K562 (cell line): ENCODE data around the gene GRIP1. TPM values are rescaled to one million over a fixed set of nuclear protein-coding genes. Genes with fewer than 3 reads are reported as not detected.

Source experiments
- BHLHE40 ChIP-seq: IDR thresholded peaks from 2 replicates; pipeline ENCODE4 v1.6.1; 2011; ENCODE audit warnings: low read length, improper control_type of control experiment
- CBFA2T2 ChIP-seq: fragments of 450-650 bp; conservative IDR thresholded peaks from 2 replicates; pipeline ENCODE4 v1.6.1; 2017; ENCODE audit warnings: mild to moderate bottlenecking
- GTF2E2 ChIP-seq: fragments of 200-800 bp; sonication (Bioruptor generic); IDR thresholded peaks from 2 replicates; pipeline ENCODE4 v1.6.1; 2016; ENCODE audit warnings: missing genetic modification characterization, missing compliant biosample characterization
- HLTF ChIP-seq: fragments of 450-650 bp; IDR thresholded peaks from 2 replicates; pipeline ENCODE4 v1.6.1; 2016
- KAT8 ChIP-seq: fragments of 450-650 bp; IDR thresholded peaks from 2 replicates; pipeline ENCODE4 v1.6.1; 2016; ENCODE audit warnings: low read depth, mild to moderate bottlenecking
- ZNF239 ChIP-seq: fragments of 250-450 bp; sonication (Bioruptor Pico); IDR thresholded peaks from 2 replicates; pipeline ENCODE4 v1.4.0; 2020; ENCODE audit warnings: mild to moderate bottlenecking
- polyA plus RNA-seq, 8 experiments: library from polyadenylated mRNA; depleted of rRNA in 4 of 8; stranded (reverse) in 5 of 8; unstranded in 3 of 8; fragments of >200 nt; fragmentation: Nextera tagmentation in 2 of 8; fragmentation: Illumina TruSeq in 1 of 8; extraction: Ambion mirVana in 2 of 8; extraction: Trizol in 1 of 8; gene quantifications; 2 replicates each; pipeline versions ENCODE4 v1.2.1 to v1.2.3, GENCODE V29; 2011 to 2014; ENCODE audit warnings: inconsistent platforms in 1 of 8, missing spikeins in 1 of 8
- total RNA-seq, 7 experiments: library from RNA; depleted of rRNA in 6 of 7; stranded (reverse); fragments of >200 nt in 6 of 7; fragmentation: Illumina TruSeq in 2 of 7; extraction: Trizol in 2 of 7; gene quantifications; 2 replicates each; pipeline versions ENCODE4 v1.2.1 to v1.2.3, GENCODE V29; 2011 to 2021; ENCODE audit warnings: low replicate concordance in 1 of 7
- TF ChIP-seq, protein P1 (sequence below): fragments of 200-800 bp; sonication (Bioruptor generic); IDR thresholded peaks from 2 replicates; pipeline ENCODE4 v1.6.1; 2016; ENCODE audit warnings: missing genetic modification characterization, missing compliant biosample characterization
- TF ChIP-seq, protein P2 (sequence below): IDR thresholded peaks from 2 replicates; pipeline ENCODE4 v1.6.1; 2012; ENCODE audit warnings: low read depth, low read length, improper control_type of control experiment, borderline replicate concordance
- TF ChIP-seq, protein P3 (sequence below), 2 experiments: IDR thresholded peaks in 1 of 2; conservative IDR thresholded peaks in 1 of 2; 2 replicates each; pipeline ENCODE4 v1.6.1; 2016; ENCODE audit warnings: low read depth in 2 of 2, mild to moderate bottlenecking in 1 of 2, missing compliant biosample characterization in 1 of 2, missing genetic modification characterization in 1 of 2, moderate library complexity in 1 of 2
- TF ChIP-seq, protein P4 (sequence below): fragments of 450-650 bp; IDR thresholded peaks from one replicate; pipeline ENCODE4 v1.6.1; 2018; ENCODE audit warnings: mild to moderate bottlenecking, moderate library complexity; ENCODE audit not compliant: partially characterized antibody

The GRIP1 gene
- total and polyA plus RNA-seq, 9 of the 15 experiments (the other 6 are each of a cell fraction or from before 2014, with no cell fraction given), result 0.28 to 1.2 (median 0.45) TPM

DNA sequence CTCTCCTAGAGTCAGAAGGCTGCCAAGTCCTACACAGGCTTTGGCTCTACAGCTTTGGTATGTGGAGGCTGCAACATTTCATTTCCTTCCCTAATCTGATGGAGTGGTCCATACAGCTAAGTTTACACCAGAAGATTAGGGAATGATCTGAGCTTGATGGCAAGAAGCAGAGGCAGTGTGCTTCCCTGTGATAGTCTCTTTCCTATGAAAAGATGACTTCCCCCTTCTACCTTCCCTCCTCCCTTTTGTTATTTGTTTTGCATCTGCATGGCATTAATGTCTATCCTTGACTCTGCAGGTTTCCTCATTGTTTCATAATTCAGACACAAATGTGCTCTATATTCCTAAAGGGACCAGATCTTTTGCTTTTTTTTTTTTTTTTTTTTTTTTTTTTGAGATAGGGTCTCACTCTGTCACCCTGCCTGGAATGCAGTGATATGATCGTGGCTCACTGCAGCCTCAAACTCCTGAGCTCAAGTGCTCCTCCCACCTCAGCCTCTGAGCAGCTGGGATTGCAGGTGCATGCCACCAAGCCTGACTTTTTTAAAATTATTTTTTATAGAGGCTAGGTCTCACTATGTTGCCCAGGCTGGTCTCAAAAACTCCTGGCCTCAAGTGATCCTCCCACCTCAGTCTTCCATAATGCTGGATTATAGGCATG is 76.3 kb downstream of the GRIP1 start (continued):
- TF ChIP-seq, protein P1, sequence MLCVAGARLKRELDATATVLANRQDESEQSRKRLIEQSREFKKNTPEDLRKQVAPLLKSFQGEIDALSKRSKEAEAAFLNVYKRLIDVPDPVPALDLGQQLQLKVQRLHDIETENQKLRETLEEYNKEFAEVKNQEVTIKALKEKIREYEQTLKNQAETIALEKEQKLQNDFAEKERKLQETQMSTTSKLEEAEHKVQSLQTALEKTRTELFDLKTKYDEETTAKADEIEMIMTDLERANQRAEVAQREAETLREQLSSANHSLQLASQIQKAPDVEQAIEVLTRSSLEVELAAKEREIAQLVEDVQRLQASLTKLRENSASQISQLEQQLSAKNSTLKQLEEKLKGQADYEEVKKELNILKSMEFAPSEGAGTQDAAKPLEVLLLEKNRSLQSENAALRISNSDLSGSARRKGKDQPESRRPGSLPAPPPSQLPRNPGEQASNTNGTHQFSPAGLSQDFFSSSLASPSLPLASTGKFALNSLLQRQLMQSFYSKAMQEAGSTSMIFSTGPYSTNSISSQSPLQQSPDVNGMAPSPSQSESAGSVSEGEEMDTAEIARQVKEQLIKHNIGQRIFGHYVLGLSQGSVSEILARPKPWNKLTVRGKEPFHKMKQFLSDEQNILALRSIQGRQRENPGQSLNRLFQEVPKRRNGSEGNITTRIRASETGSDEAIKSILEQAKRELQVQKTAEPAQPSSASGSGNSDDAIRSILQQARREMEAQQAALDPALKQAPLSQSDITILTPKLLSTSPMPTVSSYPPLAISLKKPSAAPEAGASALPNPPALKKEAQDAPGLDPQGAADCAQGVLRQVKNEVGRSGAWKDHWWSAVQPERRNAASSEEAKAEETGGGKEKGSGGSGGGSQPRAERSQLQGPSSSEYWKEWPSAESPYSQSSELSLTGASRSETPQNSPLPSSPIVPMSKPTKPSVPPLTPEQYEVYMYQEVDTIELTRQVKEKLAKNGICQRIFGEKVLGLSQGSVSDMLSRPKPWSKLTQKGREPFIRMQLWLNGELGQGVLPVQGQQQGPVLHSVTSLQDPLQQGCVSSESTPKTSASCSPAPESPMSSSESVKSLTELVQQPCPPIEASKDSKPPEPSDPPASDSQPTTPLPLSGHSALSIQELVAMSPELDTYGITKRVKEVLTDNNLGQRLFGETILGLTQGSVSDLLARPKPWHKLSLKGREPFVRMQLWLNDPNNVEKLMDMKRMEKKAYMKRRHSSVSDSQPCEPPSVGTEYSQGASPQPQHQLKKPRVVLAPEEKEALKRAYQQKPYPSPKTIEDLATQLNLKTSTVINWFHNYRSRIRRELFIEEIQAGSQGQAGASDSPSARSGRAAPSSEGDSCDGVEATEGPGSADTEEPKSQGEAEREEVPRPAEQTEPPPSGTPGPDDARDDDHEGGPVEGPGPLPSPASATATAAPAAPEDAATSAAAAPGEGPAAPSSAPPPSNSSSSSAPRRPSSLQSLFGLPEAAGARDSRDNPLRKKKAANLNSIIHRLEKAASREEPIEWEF (CRISPR knock-in tag), result no peak
- TF ChIP-seq, protein P2, sequence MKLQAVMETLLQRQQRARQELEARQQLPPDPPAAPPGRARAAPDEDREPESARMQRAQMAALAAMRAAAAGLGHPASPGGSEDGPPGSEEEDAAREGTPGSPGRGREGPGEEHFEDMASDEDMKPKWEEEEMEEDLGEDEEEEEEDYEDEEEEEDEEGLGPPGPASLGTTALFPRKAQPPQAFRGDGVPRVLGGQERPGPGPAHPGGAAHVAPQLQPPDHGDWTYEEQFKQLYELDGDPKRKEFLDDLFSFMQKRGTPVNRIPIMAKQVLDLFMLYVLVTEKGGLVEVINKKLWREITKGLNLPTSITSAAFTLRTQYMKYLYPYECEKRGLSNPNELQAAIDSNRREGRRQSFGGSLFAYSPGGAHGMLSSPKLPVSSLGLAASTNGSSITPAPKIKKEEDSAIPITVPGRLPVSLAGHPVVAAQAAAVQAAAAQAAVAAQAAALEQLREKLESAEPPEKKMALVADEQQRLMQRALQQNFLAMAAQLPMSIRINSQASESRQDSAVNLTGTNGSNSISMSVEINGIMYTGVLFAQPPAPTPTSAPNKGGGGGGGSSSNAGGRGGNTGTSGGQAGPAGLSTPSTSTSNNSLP, result no peak
- TF ChIP-seq ZNF239 (no peak), CBFA2T2 (no peak), GTF2E2 (tag) (no peak), HLTF (no peak), KAT8 (no peak), BHLHE40 (no peak)
- TF ChIP-seq, protein P3, sequence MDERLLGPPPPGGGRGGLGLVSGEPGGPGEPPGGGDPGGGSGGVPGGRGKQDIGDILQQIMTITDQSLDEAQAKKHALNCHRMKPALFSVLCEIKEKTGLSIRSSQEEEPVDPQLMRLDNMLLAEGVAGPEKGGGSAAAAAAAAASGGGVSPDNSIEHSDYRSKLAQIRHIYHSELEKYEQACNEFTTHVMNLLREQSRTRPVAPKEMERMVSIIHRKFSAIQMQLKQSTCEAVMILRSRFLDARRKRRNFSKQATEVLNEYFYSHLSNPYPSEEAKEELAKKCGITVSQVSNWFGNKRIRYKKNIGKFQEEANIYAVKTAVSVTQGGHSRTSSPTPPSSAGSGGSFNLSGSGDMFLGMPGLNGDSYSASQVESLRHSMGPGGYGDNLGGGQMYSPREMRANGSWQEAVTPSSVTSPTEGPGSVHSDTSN (CRISPR knock-in tag; IDR thresholded peaks at IDR 0.05; ENCODE audit: low read depth), result no peak
- TF ChIP-seq, protein P3 (tag; conservative IDR thresholded peaks at IDR 0.05; ENCODE audit: low read depth), result no peak
- TF ChIP-seq, protein P4, sequence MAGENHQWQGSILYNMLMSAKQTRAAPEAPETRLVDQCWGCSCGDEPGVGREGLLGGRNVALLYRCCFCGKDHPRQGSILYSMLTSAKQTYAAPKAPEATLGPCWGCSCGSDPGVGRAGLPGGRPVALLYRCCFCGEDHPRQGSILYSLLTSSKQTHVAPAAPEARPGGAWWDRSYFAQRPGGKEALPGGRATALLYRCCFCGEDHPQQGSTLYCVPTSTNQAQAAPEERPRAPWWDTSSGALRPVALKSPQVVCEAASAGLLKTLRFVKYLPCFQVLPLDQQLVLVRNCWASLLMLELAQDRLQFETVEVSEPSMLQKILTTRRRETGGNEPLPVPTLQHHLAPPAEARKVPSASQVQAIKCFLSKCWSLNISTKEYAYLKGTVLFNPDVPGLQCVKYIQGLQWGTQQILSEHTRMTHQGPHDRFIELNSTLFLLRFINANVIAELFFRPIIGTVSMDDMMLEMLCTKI, result no peak
